Activated B cell treated with CpG ODN at 0.5 μM for 24 hours (primary cell): ENCODE results near the gene HDHD5. TPM values are rescaled to one million over a fixed set of nuclear protein-coding genes. Genes with fewer than 3 reads are reported as not detected.

Source experiments
- ATAC-seq: fragments of 200-7000 bp; cut with Tn5 transposase; one replicate; pipeline ENCODE4 v1.10.0; 2021; ENCODE audit warnings: low read depth, mild to moderate bottlenecking, moderate library complexity
- CTCF ChIA-PET: fragments of 350-600 bp; sonication (Branson Sonifier 250); formaldehyde crosslinking; loops from one replicate; lab custom pipeline; 2021; ENCODE audit warnings: antibody characterized with exemption; lab: Charles Lee
- POLR2A ChIA-PET: fragments of 350-600 bp; sonication (Branson Sonifier 250); formaldehyde crosslinking; loops from one replicate; lab custom pipeline; 2021; ENCODE audit warnings: antibody characterized with exemption; lab: Charles Lee
- DNase-seq: peaks from one replicate; pipeline ENCODE4 v3.0.0; 2022
- H3K27ac Mint-ChIP-seq: one replicate; pipeline ENCODE4 v1.8.0; 2020; ENCODE audit warnings: mixed read lengths
- H3K27me3 Mint-ChIP-seq: one replicate; pipeline ENCODE4 v1.8.0; 2021; ENCODE audit warnings: mixed read lengths
- H3K36me3 Mint-ChIP-seq: one replicate; pipeline ENCODE4 v1.8.0; 2021; ENCODE audit warnings: low read depth, mixed read lengths
- H3K4me1 Mint-ChIP-seq: one replicate; pipeline ENCODE4 v1.8.0; 2021; ENCODE audit warnings: mixed read lengths
- H3K4me3 Mint-ChIP-seq: one replicate; pipeline ENCODE4 v1.8.0; 2020; ENCODE audit warnings: mild to moderate bottlenecking, mixed read lengths
- H3K9me3 Mint-ChIP-seq: one replicate; pipeline ENCODE4 v1.8.0; 2020; ENCODE audit warnings: mixed read lengths
- intact Hi-C: fragments of 100-400 bp; cut with micrococcal nuclease; formaldehyde crosslinking; loops from one replicate; pipeline ENCODE4 v1.15.1; 2024
- total RNA-seq: library from RNA; stranded (reverse); gene quantifications from 2 replicates; pipeline ENCODE4 v1.2.3, GENCODE V29; 2022
- TF ChIP-seq, protein P1 (sequence below): fragments of 200-600 bp; IDR thresholded peaks from one replicate; pipeline ENCODE4 v1.8.0; 2022; ENCODE audit warnings: antibody characterized with exemption, mild to moderate bottlenecking

The HDHD5 gene
- total RNA-seq, 1 donor from 2014 or later: 25.2 TPM

DNA sequence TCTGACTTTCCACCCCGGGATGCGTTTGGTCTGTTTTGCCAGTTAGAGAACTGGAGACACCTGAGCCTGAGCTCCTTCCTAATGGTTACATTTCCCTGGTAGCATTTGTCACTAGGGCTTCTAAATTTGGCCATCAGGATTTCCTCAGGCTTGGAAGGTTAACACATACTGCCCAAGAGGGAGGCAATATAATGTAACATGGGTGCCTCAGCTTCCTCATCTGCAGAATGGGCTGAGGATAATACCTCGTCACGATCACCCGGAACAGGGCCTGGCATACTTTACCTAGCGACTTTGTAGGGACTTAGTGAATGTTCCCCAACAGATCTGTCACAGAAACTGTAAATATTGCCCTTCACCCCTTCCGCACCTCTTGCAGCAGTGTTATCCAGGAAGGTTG lies 63.0 kb downstream of the HDHD5 start:
- intact Hi-C loops: no loop called here
- H3K9me3 Mint-ChIP-seq: no peaks in the 10 kb centered on the region
- H3K27ac Mint-ChIP-seq: no peak overlapping the region
- ATAC-seq (no peak), DNase-seq (no peak)
- POLR2A ChIA-PET: no interaction called here
- H3K4me1 Mint-ChIP-seq: peaks cover 34% of the 10 kb centered on the region
- TF ChIP-seq, protein P1, sequence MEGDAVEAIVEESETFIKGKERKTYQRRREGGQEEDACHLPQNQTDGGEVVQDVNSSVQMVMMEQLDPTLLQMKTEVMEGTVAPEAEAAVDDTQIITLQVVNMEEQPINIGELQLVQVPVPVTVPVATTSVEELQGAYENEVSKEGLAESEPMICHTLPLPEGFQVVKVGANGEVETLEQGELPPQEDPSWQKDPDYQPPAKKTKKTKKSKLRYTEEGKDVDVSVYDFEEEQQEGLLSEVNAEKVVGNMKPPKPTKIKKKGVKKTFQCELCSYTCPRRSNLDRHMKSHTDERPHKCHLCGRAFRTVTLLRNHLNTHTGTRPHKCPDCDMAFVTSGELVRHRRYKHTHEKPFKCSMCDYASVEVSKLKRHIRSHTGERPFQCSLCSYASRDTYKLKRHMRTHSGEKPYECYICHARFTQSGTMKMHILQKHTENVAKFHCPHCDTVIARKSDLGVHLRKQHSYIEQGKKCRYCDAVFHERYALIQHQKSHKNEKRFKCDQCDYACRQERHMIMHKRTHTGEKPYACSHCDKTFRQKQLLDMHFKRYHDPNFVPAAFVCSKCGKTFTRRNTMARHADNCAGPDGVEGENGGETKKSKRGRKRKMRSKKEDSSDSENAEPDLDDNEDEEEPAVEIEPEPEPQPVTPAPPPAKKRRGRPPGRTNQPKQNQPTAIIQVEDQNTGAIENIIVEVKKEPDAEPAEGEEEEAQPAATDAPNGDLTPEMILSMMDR: no peak
- CTCF ChIA-PET: no interaction called here
- no peaks in the 10 kb centered on the region for H3K27me3 Mint-ChIP-seq
- H3K36me3 Mint-ChIP-seq: peaks cover 37% of the 10 kb centered on the region
- H3K4me3 Mint-ChIP-seq: no peak overlapping the region

DNA sequence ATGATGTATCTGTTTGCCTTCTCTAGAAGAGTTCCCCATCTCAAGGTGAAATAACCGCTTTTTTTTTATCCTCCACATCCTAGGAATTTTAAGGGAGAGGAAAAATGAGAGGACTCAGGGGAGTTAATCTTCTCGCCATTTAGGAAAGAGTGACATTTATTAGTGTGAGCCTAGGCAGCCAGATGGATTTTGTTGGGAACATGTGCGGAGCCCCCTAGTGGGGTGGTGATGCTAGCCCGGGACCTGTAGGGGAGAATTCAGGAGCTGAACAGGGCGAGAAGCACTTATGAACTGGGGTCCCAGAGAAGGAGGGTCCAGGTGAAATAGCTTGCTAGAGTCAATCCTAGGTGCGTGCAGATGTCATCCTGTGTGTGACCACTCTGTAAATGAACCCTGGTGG lies 63.5 kb downstream of the HDHD5 start:
- TF ChIP-seq, protein P1: no peak
- peaks cover 31% of the 10 kb centered on the region for H3K36me3 Mint-ChIP-seq
- H3K4me3 Mint-ChIP-seq: no peak overlapping the region
- H3K27me3 Mint-ChIP-seq: no peaks in the 10 kb centered on the region
- DNase-seq (no peak), ATAC-seq (no peak)
- H3K4me1 Mint-ChIP-seq: peaks cover 38% of the 10 kb centered on the region
- no peak overlapping the region for H3K27ac Mint-ChIP-seq
- ChIA-PET POLR2A (no interaction called here), CTCF (no interaction called here)
- intact Hi-C loops: loop anchor here (2.0 kb wide), 1 partner anchor 21 kb away; no protein-coding TSS in a partner anchor
- no peaks in the 10 kb centered on the region for H3K9me3 Mint-ChIP-seq

DNA sequence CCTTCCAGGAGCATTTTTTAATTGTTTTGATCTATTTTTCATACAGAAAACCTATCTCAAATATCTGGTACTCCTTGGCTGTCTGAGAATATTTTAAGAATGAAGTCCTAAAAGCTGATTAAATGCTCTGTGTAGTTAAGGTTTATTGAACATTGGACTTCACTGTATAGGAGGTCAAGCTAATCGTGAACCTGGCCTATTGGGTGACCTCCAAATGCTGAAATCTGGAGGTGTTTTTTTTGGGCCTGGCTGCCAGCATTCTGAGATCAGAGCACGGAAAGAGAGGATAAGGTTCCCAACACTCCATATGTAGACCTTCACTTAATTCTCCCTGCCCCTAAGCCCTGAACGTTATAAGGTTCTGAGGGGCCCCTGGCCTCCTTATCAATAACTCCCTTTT lies 66.0 kb downstream of the HDHD5 start:
- ChIA-PET POLR2A (no interaction called here), CTCF (no interaction called here)
- TF ChIP-seq, protein P1: no peak
- Mint-ChIP-seq H3K4me3 (no peak overlapping the region), H3K9me3 (no peaks in the 10 kb centered on the region), H3K27ac (no peak overlapping the region), H3K4me1 (peaks cover 29% of the 10 kb centered on the region), H3K36me3 (peaks cover 8% of the 10 kb centered on the region), H3K27me3 (no peaks in the 10 kb centered on the region)
- DNase-seq (no peak), ATAC-seq (no peak)
- intact Hi-C loops: no loop called here

DNA sequence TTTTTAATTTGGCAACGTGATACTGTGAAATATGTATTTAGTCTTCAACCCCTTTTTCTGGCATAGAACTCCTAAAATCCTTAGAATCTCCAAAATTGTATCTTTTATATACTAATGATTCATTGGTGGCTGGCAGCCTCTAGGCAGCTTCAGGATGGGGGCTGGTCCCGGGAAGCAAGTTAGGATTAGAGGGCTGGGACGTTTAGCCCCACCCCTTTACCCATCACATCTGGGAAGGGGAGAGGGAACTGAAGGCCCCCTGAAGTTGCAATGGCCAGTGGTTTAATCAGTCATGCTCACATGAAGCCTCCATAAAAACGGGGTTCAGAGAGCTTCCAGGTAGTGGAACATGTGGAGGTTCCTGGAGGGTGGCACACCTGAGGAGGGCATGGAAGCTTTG lies 67.2 kb downstream of the HDHD5 start:
- POLR2A ChIA-PET: no interaction called here
- H3K4me3 Mint-ChIP-seq: no peak overlapping the region

DNA sequence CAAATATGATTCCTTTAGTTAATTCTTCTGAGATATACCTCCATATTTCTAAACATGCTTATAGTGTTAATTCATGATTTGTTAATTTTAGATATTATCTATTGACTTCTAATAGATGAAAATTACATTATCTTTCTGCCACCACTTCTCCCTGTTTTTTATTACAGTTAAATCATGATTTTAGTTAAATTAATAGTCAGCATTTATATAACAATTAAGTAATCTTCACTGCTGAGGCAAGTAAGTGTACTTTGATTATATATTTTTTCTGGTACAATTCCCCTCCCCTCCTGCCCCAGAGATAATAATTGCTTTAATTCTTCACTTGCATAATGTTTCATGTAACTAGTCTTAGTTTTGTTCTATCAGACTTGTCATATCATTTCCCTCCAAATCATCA lies 68.5 kb downstream of the HDHD5 start:
- H3K36me3 Mint-ChIP-seq: peaks cover 2% of the 10 kb centered on the region
- intact Hi-C loops: no loop called here
- DNase-seq: no peak
- ChIA-PET POLR2A (no interaction called here), CTCF (no interaction called here)
- no peak overlapping the region for H3K4me3 Mint-ChIP-seq
- no peak overlapping the region for H3K27ac Mint-ChIP-seq
- no peaks in the 10 kb centered on the region for H3K9me3 Mint-ChIP-seq
- peaks cover 39% of the 10 kb centered on the region for H3K4me1 Mint-ChIP-seq
- TF ChIP-seq, protein P1: no peak
- H3K27me3 Mint-ChIP-seq: no peaks in the 10 kb centered on the region
- ATAC-seq: no peak

More for the DNA sequence above, 67.2 kb downstream of the HDHD5 start:
- H3K27ac Mint-ChIP-seq: no peak overlapping the region
- ATAC-seq (no peak), DNase-seq (no peak)
- intact Hi-C loops: no loop called here
- CTCF ChIA-PET: no interaction called here
- peaks cover 29% of the 10 kb centered on the region for H3K4me1 Mint-ChIP-seq
- no peaks in the 10 kb centered on the region for H3K9me3 Mint-ChIP-seq
- H3K36me3 Mint-ChIP-seq: peaks cover 2% of the 10 kb centered on the region
- H3K27me3 Mint-ChIP-seq: no peaks in the 10 kb centered on the region
- TF ChIP-seq, protein P1: no peak

Other genes starting within 250 kb of the HDHD5 start
- 0.29 TPM in 1 of 2 replicates, not detected in the other for gene GAB4, start 151.1 kb downstream of the HDHD5 start, total RNA-seq
- 15.7 and 18.1 TPM in 2 replicates for gene IL17RA, start 74.3 kb downstream of the HDHD5 start, total RNA-seq
- gene TMEM121B, start 37.9 kb downstream of the HDHD5 start, total RNA-seq: 0.16 and 0.17 TPM in 2 replicates
- 21.9 and 29.3 TPM in 2 replicates for gene ADA2, start 60.2 kb upstream of the HDHD5 start, total RNA-seq
- 1.6 and 2.5 TPM in 2 replicates for gene CECR2, start 210.2 kb upstream of the HDHD5 start, total RNA-seq